Measurements from ENCODE around the gene ELL2.
A peak's percentile ranks its signal among the peaks of the same experiment; 100 is the strongest.

The ELL2 gene

DNA sequence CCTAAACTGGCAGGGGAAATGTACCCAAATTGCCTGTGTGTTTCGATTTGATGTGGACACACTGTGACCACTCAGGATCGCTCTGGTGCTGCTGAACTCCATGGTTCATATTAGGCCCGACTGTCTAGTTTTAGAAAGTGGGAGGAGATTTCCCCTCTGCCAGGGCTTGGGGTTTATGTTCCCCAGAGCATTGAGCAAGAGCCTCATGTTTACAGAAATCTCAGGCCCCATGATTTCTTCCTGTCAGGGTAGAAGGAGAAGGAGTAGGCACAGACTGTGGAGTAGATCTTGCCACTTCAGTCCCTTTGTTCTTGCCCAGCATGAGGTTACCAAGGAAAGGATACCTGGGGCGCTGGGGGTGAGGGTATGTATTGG is 98.3 kb downstream of the ELL2 start:
- H3K4me3 ChIP-seq (ENCODE audit: low read depth, low read length) = no peak overlapping the region
- TF ChIP-seq CTCF (IDR thresholded peaks at IDR 0.05; ENCODE audit: low read depth, low read length) = no peak

DNA sequence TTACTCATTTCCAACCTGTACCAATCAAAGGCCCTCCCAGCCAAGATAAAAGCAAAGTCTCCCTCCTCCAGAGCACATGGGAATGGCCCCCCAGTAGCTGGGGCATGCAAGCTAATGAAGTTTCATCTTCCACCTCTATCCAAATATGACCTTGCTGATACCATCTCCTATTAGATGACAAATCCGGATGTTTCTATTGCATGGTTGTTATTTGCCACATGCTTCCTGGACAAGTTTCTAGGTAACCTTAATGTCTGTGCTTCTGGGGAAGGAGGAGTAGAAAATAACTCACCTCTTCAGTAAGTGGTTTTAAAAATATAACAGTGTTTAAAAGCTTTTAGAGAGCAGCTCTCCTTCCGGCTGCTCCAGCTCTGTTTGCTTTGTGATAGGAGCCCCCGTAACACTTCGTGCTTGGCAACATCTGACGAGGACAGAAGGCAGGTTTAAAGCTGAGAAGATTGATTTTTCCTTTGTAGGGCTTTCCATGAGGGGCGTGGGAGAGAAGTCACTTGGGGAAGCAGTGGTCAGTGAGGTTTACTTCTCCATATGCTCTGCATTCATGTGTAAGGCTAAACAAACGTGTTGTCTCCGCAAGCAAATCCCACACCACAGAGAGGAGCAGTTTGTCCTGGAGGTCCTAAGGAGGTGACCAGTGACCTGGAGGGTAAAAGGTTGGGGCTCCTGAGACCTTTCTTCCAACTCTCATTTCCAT is 98.8 kb downstream of the ELL2 start:
- no peak overlapping the region for H3K4me3 ChIP-seq (ENCODE audit: low read depth, low read length)
- TF ChIP-seq CTCF (IDR thresholded peaks at IDR 0.05; ENCODE audit: low read depth, low read length) = no peak

- peak overlapping the region; percentile 11; the same call in 1 of the 2 replicates for H3K4me3 ChIP-seq (ENCODE audit: low read depth, low read length)
- TF ChIP-seq CTCF (IDR thresholded peaks at IDR 0.05; ENCODE audit: low read depth, low read length) = no peak
These were observed 99.6 kb downstream of the ELL2 start for GRCh38 chr5:95861864-95862561.

DNA sequence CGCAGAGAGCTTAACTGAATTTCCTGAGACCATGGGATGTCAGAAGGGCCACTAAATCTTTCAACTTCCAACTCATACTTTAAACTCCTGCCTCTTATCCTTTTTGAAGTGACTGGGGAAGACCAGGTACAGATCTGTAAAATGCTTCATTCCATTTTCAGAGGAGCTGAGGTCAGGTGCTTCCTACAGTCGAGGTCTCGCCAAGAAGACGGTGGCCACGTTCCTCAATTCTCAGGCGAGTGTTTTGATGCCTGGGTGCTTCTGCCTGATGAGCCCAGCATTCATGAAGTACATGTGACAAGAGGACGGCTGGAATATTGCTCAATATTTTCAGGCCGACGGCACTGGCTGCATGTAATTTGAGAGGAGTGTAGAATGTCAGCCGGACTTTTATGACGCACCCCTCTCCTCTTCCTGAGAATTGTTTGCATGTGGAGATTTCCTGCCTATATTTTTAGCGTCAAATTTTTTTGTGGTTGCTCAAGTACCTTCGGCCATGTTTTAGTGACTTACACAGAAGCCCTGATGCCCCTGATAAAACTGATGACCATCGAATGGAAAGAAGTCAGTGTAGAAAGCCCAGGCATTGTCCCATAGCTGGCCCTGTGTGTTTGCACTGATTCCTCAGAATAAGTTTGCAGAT is 100.3 kb downstream of the ELL2 start:
- TF ChIP-seq CTCF (IDR thresholded peaks at IDR 0.05; ENCODE audit: low read depth, low read length) = no peak
- H3K4me3 ChIP-seq (ENCODE audit: low read depth, low read length) = peak overlapping the region; percentile 11; the same call in 1 of the 2 replicates

GRCh38 chr5:95859661-95860060 is 102.0 kb downstream of the ELL2 start:
- peak overlapping the region; percentile 36 for H3K4me3 ChIP-seq (ENCODE audit: low read depth, low read length)
- no peak for TF ChIP-seq CTCF (IDR thresholded peaks at IDR 0.05; ENCODE audit: low read depth, low read length)

- peak; percentile 90 for TF ChIP-seq CTCF (IDR thresholded peaks at IDR 0.05; ENCODE audit: low read depth, low read length)
- peak overlapping the region; percentile 53 for H3K4me3 ChIP-seq (ENCODE audit: low read depth, low read length)
These were observed 102.7 kb downstream of the ELL2 start for GRCh38 chr5:95858661-95859595.

Data from WI38 (cell line).